Activated effector memory CD4-positive, alpha-beta T cell treated with anti-CD3 and anti-CD28 coated beads, Interleukin-2, amount 50 U/mL, for 16 hours (primary cell): ENCODE measurements around the gene RAB44.

Source experiments
- DNase-seq: peaks from one replicate; pipeline ENCODE4 v3.0.0-alpha.2; 2020

RAB44 gene

DNA sequence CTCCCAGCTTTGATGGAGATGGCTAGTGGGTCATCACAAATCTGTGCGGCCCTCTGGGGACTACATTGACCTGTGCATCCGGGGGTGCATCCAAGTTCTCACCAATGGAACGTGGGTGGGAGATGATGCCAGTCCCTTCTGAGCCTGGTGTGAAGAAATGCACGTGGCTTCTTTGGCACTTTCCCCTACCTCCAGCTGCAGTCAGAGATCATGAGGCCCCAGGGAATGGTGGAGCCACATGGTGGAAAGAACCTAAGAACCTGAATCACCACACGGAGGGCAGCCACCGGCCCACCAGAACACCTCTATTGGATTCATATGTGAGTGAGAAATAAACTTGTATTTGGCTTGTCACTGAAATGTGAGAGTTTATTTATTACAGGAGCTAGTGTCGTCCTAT is 29.0 kb upstream of the RAB44 start:
- DNase-seq = no peak

DNA sequence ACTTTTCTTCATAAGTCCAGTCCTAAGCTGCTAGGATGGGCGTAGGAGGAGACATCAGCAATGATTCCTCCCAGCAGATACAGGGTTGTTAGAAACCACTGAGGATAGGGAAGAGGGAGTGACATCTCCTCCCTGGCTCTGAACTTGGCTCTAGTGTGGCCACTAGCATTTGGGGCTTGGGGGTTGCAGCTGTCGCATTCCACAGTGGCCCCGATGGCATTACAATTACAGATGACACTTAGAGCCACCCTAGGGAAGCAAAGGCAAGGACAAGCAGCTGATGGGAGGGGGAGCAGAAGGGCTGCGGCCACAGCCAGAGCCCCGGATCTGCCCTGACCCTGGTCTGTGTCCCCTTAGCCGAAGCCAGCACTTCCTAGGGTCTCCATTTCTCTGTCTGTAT is 28.6 kb upstream of the RAB44 start:
- DNase-seq = no peak

DNA sequence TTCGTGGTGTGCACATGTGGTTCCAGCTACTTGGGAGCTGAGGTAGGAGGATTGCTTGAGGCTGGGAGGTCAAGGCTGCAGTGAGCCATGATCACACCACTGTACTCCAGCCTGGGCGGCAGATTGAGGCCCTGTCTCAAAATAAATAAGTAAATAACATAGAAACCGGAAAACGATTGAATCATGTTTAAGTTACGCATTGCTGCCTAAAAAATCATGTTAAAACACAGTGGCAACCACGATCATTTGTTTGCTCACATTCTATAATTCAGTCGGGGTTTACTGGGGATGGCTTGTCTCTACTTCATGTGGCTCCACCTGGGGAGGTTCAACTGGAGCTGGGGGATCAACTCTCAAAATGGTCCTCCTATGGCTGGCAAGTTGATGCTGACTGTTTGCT is 27.4 kb upstream of the RAB44 start:
- no peak for DNase-seq

DNA sequence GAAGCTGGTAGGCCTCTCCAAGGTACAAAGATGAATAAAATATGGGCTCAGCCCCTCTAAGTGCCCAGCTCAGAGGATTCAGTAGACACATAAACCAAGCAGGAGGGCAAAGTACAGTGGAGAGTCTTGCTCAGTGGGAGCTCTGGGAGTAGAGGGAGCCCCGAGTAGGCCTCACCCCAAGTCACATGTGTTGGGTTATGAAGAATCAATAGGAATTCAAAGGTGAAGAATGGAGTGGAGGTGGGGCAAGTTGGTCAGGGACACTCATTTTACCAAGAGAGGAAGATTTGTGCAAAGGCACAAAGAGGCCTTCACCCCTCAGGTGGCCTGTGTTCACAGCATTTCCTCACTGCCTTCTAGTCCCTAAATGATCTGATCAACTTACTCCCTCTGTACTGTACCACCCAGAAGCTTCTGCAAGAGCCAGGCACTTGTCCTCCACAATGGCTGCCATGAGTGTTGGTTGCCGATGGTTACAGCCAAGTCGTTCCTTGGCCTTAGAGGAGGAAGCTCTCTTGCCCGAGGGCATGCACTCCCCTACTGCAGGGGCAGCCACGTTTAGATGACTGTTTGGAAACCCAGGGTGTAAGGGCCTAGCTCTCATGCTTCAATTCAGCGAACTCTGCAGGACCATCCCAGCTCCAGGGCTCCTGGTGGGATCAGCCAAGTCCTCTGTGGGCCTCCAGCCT is 25.8 kb upstream of the RAB44 start:
- peak; percentile 49 for DNase-seq

DNA sequence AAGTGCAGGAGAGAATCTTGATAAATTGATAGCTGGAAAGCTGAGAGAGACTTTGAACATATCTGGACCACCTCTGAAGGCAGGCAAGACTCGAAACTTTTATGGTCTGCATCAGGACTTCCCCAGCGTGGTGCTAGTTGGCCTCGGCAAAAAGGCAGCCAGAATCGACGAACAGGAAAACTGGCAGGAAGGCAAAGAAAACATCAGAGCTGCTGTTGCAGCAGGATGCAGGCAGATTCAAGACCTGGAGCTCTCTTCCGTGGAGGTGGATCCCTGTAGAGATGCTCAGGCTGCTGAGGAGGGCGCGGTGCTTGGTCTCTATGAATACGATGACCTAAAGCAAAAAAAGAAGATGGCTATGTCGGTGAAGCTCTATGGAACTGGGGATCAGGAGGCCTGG is 23.7 kb upstream of the RAB44 start:
- peak; percentile 33 for DNase-seq

DNA sequence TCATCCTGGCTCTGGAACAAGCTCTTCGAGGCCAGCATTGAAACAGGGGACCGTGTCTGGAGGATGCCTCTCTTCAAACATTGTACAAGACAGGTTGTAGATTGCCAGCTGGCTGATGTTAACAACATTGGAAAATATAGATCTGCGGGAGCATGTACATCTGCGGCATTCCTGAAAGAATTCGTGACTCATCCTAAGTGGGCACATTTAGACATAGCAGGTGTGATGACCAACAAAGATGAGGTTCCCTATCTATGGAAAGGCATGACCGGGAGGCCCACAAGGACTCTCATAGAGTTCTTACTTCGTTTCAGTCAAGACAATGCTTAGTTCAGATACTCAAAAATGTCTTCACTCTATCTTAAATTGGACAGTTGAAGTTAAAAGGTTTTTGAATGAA is 22.7 kb upstream of the RAB44 start:
- no peak for DNase-seq

DNA sequence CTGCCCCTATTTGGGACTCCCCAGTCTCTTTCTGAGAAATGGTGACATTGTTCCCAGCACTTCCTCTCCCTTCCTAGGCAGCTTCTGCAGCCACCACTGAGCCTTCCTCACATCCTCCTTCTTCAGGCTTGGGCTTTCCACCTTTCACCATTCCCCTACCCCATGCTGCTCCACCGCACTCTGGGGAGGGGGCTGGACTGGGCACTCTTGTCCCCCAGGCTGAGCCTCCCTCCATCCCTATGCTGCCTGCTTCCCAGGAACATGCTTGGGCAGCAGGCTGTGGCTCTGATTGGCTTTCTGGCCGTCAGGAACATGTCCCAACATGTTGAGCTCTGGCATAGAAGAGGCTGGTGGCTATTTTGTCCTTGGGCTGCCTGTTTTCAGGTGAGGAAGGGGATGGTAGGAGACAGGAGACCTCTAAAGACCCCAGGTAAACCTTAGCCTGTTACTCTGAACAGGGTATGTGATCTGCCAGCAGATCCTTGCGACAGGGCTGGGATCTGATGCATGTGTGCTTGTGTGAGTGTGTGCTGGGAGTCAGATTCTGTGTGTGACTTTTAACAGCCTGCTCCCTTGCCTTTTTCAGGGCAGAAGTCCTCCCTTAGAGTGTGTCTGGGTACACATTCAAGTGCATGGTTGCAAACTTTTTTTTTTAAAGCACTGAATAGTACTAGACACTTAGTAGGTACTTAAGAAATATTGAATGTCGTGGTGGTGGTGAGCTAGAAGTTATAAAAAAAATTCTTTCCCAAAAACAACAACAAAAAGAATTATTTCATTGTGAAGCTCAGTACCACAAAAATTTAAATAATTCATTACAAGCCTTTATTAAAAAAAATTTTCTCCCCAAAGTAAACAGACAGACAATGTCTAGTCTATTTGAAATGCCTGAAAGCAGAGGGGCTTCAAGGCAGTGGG is 21.2 kb upstream of the RAB44 start:
- peak; percentile 44 for DNase-seq

DNA sequence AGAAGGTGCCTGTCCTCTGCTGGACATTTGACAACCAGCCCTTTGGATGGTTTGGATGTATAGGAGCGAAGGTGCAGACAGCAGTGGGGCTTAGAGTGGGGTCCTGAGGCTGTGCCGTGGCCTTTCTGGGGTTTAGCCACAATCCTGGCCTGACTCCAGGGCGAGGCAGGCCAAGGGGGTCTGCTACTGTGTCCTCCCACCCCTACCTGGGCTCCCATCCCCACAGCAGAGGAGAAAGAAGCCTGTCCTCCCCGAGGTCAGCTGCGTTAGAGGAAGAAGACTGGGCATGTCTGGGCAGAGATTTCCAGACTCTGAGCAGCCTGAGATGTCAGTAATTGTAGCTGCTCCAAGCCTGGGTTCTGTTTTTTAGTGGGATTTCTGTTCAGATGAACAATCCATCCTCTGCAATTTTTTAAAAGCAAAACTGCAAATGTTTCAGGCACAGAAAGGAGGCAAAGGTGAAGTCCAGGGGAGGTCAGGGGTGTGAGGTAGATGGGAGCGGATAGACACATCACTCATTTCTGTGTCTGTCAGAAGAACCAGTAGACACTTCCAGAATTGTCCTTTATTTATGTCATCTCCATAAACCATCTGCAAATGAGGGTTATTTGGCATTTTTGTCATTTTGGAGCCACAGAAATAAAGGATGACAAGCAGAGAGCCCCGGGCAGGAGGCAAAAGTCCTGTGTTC is 20.4 kb upstream of the RAB44 start:
- DNase-seq = peak; percentile 59

DNA sequence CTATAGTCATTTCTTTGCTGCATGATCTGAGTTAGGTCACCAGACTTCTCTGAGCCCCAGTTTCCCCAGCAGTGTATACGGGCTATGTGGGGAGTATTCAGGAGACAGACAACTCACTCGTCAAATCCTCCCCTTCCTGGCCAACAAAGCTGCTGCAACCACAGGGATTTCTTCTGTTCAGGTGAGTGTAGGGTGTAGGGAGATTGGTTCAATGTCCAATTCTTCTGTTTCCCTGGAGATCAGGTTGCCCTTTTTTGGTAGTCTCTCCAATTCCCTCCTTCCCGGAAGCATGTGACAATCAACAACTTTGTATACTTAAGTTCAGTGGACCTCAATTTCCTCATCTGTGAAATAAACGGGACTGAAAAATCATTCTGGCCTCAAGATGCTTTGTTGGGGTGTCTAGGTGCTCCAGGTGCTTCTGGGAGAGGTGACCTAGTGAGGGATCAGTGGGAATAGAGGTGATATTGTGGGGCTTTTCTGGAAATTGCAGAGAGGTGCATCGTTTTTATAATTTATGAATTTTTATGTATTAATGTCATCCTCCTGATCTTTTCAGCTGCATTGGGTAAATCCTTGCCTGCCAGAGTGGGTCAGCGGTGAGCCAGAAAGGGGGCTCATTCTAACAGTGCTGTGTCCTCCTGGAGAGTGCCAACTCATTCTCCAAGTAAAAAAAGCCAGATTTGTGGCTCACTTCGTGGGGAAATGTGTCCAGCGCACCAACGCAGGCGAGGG is 19.7 kb upstream of the RAB44 start:
- peak; percentile 63 for DNase-seq

DNA sequence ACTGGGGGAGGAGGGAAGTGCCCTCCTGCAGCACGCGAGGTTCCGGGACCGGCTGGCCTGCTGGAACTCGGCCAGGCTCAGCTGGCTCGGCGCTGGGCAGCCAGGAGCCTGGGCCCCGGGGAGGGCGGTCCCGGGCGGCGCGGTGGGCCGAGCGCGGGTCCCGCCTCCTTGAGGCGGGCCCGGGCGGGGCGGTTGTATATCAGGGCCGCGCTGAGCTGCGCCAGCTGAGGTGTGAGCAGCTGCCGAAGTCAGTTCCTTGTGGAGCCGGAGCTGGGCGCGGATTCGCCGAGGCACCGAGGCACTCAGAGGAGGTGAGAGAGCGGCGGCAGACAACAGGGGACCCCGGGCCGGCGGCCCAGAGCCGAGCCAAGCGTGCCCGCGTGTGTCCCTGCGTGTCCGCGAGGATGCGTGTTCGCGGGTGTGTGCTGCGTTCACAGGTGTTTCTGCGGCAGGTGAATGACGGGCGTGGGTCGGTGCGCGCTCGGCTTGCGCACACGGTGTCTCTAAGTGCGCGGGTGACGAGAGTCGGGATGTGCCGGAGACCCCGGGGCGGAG is 19.1 kb upstream of the RAB44 start, which contains the start of gene CDKN1A:
CDKN1A (plus strand) TSS at position 227 of the 555 bp plus-strand sequence. CDS start 5,388 bp downstream, outside the sequence.
- DNase-seq = peak; percentile 92

DNA sequence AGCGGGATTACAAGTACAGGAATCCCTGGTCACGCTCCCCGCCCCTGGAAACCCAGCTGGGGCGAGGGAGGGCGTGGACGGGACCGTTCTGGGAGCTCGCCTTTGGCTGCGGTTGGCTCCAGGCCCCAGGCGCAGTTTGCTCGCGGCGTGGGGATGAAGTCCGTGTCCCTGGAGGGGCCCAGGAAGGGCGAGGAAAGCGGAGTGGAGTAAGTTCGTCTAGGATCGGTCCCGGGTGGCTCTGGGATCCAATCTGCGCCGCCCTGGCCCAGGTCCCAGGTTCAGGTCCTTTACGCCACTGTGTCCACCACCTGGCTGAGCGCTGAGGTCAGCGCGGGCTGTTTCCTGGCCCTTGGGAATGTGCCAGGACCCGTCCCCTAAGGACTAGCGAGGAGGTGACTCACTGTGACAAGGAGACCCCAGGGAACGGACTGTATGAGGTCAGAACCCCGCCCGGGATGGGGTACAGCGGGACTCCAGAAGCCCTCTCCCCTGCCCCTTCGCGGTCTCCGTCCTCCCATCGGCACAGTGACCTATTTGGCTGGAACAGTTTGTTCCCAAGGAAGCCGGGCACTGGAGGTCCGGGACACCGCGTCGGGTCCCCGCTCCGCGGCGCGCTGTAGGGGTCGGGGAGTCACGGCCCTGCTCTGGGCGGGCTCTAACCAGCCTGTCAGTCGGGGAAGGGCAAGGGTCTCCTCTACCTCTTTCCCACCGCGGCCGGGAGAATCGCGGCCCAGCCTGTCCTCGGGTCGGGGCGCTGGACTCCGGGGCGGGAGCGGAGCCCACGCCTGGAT is 18.4 kb upstream of the RAB44 start:
- DNase-seq = peak; percentile 72

DNA sequence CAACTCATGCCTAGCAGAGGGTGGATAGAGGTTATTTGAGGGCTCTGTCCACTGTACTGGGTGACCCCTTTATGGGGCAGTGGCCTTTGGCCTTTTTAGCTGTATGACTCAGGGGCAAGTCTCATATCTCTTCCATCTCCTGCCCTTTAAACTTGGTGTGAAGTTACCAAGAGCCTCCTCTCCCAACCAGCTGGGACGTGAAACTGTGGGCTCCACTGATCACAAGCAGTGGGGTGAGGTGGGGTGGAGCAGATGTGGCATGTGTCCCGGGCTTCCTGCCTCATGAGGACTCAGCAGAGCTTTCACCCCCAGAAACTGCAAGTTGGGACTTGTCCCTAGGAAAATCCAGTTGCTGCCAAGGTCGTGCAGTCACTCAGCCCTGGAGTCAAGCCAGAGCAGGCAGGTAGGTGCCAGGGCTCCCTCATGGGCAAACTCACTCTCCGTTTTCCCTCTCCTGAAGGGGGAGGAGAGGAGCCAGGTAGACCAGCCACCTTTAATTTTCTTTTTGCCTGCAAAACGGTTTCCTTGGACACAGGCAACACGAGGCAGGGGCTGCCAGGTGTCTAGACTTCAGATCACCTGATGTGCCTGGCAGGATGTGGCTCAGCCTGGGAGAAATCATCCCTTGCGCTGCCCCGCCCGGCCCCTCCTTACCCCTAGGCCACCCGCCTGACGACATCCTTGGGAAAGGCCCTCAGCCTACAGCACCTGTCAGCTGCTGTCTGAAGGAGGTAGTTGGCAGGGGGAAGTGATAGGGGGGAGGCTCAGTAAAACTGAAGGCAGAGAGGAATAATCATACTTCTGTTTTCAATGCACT is 15.1 kb upstream of the RAB44 start:
- peak; percentile 91 for DNase-seq

DNA sequence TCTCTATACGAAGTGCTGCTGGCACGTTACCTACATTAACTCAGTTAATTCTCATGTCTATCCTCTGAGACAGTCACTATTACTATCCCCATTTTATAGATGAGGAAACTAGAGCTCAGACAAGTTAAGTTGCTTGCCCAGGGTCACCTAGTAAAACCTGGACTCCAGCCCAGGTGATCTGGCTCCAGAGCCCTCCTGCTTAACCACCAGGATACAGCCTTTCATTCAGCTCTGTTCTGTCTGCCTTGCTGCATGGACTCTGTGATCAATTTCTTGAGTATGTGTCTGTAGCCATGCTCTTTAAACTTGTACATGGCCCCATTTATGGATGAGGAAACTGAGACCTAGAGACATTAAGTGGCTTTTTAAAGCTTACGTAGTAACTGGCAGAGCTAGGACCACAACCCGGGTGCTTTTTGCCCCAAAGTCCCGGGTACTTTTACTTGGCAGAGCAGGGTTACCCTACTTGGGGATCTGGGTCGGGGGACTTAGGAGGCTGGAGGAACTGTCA is 14.4 kb upstream of the RAB44 start:
- peak; percentile 47 for DNase-seq

DNA sequence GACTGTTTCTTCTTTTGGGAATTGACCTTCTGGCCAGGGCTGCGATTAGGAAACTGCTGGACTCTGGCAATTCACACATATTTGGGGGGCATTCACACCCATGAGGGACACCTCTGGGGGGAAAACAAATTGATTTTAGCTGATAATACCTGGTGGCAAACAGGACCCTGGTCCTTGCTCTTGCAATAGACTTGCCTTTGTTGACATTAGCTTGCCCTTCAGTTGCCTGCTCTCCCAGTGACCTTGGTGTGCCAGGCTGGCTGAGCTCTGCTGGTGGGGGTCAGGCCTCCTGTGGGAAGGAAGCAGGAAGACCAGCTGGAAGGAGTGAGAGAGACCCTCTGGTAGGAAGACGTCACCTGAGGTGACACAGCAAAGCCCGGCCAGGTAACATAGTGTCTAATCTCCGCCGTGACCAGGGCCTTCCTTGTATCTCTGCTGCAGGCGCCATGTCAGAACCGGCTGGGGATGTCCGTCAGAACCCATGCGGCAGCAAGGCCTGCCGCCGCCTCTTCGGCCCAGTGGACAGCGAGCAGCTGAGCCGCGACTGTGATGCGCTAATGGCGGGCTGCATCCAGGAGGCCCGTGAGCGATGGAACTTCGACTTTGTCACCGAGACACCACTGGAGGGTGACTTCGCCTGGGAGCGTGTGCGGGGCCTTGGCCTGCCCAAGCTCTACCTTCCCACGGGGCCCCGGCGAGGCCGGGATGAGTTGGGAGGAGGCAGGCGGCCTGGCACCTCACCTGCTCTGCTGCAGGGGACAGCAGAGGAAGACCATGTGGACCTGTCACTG is 13.8 kb upstream of the RAB44 start:
- peak; percentile 57 for DNase-seq

DNA sequence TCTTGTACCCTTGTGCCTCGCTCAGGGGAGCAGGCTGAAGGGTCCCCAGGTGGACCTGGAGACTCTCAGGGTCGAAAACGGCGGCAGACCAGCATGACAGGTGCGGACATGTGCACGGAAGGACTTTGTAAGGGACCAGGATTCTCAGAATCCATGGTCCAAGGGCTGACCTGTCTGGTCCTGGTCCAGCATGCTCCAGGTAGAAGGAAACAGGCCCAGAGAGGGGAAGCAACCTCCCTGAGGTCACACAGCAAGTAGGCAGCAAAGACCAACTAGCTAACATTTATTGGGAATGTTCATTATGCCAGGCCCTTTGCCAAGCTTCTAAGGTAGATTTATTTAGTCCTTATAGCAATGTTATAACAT is 13.2 kb upstream of the RAB44 start:
- DNase-seq = no peak

DNA sequence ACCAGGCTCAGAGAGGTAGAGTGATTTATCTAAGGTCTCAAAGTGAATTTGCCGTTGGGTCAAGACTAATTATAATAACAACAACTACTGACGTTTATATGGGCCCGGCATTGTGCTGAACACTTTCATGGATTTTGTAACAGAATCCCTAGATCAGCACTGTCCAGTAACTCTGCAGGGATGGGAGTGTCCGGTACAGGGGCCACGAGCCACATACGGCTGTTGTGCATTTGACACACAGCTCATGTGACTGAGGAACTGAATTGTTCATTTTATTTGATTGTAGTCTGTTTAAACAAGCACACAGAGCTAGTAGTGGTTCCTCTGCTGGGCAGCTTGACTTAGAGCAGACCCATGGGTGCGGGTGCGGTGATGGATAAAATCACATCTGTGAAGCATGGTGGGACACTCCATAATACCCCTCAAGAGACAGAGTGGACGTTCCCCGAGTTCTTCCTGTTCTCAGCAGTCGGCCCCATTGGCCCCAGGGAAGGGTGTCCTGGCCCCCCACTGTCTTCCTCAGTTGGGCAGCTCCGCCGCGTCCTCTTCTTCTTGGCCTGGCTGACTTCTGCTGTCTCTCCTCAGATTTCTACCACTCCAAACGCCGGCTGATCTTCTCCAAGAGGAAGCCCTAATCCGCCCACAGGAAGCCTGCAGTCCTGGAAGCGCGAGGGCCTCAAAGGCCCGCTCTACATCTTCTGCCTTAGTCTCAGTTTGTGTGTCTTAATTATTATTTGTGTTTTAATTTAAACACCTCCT is 12.3 kb upstream of the RAB44 start:
- DNase-seq = peak; percentile 53

DNA sequence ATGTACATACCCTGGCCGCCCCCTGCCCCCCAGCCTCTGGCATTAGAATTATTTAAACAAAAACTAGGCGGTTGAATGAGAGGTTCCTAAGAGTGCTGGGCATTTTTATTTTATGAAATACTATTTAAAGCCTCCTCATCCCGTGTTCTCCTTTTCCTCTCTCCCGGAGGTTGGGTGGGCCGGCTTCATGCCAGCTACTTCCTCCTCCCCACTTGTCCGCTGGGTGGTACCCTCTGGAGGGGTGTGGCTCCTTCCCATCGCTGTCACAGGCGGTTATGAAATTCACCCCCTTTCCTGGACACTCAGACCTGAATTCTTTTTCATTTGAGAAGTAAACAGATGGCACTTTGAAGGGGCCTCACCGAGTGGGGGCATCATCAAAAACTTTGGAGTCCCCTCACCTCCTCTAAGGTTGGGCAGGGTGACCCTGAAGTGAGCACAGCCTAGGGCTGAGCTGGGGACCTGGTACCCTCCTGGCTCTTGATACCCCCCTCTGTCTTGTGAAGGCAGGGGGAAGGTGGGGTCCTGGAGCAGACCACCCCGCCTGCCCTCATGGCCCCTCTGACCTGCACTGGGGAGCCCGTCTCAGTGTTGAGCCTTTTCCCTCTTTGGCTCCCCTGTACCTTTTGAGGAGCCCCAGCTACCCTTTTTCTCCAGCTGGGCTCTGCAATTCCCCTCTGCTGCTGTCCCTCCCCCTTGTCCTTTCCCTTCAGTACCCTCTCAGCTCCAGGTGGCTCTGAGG is 11.5 kb upstream of the RAB44 start:
- DNase-seq = peak; percentile 61
